ENCODE data around the gene TCF20. TPM values are rescaled to one million over a fixed set of nuclear protein-coding genes. Genes with fewer than 3 reads are reported as not detected.
A peak's percentile ranks its signal among the peaks of the same experiment; 100 is the strongest.

TCF20 gene
- total RNA-seq, 3 donors from 2014 or later: 24.2 to 43.3 (median 36.1) TPM

GRCh38 chr22:42282252-42282942, 11.9 kb upstream of the TCF20 start:
- no peaks in the 10 kb centered on the region for H3K36me3 ChIP-seq
- peak overlapping the region in 1 of 3 donors; percentile 74 for H3K4me3 ChIP-seq

GRCh38 chr22:42281706-42282251, 11.3 kb upstream of the TCF20 start:
- Histone ChIP-seq H3K9me3 (no peaks in the 10 kb centered on the region), H3K36me3 (no peaks in the 10 kb centered on the region), H3K4me3 (no peak overlapping the region), H3K4me1 (peaks cover 0 to 5% of the 10 kb centered on the region in 2 donors), H3K27ac (no peak overlapping the region), H3K27me3 (peaks cover 0 to 13% of the 10 kb centered on the region in 2 donors)
- no peak for TF ChIP-seq POLR2AphosphoS5 (IDR thresholded peaks at IDR 0.05)
- TF ChIP-seq CTCF (IDR thresholded peaks at IDR 0.05): no peak
- no peak for TF ChIP-seq POLR2A (IDR thresholded peaks at IDR 0.05)
- DNase-seq (ENCODE audit: low spot score in 2 of 2): no peak
- intact Hi-C loops (cut with DNase I; ENCODE audit: low total_unique reads): no loop called here

More at GRCh38 chr22:42282252-42282942, 11.9 kb upstream of the TCF20 start:
- intact Hi-C loops (cut with DNase I; ENCODE audit: low total_unique reads): no loop called here
- peak in 1 of 2 donors; percentile 30 for DNase-seq (ENCODE audit: low spot score in 2 of 2)
- Histone ChIP-seq H3K9me3 (no peaks in the 10 kb centered on the region), H3K27ac (no peak overlapping the region), H3K4me1 (peaks cover 0 to 5% of the 10 kb centered on the region in 2 donors), H3K27me3 (peaks cover 0 to 13% of the 10 kb centered on the region in 2 donors)
- TF ChIP-seq POLR2AphosphoS5 (IDR thresholded peaks at IDR 0.05) (no peak), CTCF (IDR thresholded peaks at IDR 0.05) (no peak), POLR2A (IDR thresholded peaks at IDR 0.05) (no peak)

- peaks cover 0 to 13% of the 10 kb centered on the region in 2 donors for H3K27me3 ChIP-seq
- no peak for TF ChIP-seq POLR2AphosphoS5 (IDR thresholded peaks at IDR 0.05)
- TF ChIP-seq CTCF (IDR thresholded peaks at IDR 0.05): no peak
- no peak for TF ChIP-seq POLR2A (IDR thresholded peaks at IDR 0.05)
- H3K4me1 ChIP-seq: peaks cover 0 to 5% of the 10 kb centered on the region in 2 donors
- H3K9me3 ChIP-seq: no peaks in the 10 kb centered on the region
- intact Hi-C loops (cut with DNase I; ENCODE audit: low total_unique reads): no loop called here
- peak in 1 of 2 donors; percentile 35 for DNase-seq (ENCODE audit: low spot score in 2 of 2)
- no peak overlapping the region for H3K4me3 ChIP-seq
- no peak overlapping the region for H3K27ac ChIP-seq
- H3K36me3 ChIP-seq: no peaks in the 10 kb centered on the region
These were observed 10.8 kb upstream of the TCF20 start for GRCh38 chr22:42281284-42281683.

- Histone ChIP-seq H3K36me3 (no peaks in the 10 kb centered on the region), H3K27ac (no peak overlapping the region), H3K27me3 (peaks cover 0 to 13% of the 10 kb centered on the region in 2 donors), H3K9me3 (no peaks in the 10 kb centered on the region), H3K4me1 (peaks cover 0 to 5% of the 10 kb centered on the region in 2 donors), H3K4me3 (no peak overlapping the region)
- intact Hi-C loops (cut with DNase I; ENCODE audit: low total_unique reads): no loop called here
- peak in 1 of 2 donors; percentile 28 for DNase-seq (ENCODE audit: low spot score in 2 of 2)
- TF ChIP-seq POLR2AphosphoS5 (IDR thresholded peaks at IDR 0.05): no peak
- no peak for TF ChIP-seq CTCF (IDR thresholded peaks at IDR 0.05)
- TF ChIP-seq POLR2A (IDR thresholded peaks at IDR 0.05): no peak
These were observed 10.4 kb upstream of the TCF20 start for GRCh38 chr22:42280836-42281235.

- Histone ChIP-seq H3K4me3 (no peak overlapping the region), H3K27me3 (peaks cover 0 to 13% of the 10 kb centered on the region in 2 donors), H3K9me3 (no peaks in the 10 kb centered on the region), H3K36me3 (no peaks in the 10 kb centered on the region), H3K4me1 (peaks cover 0 to 5% of the 10 kb centered on the region in 2 donors), H3K27ac (no peak overlapping the region)
- TF ChIP-seq CTCF (IDR thresholded peaks at IDR 0.05): no peak
- TF ChIP-seq POLR2AphosphoS5 (IDR thresholded peaks at IDR 0.05): no peak
- TF ChIP-seq POLR2A (IDR thresholded peaks at IDR 0.05): no peak
- DNase-seq (ENCODE audit: low spot score in 2 of 2): no peak
- intact Hi-C loops (cut with DNase I; ENCODE audit: low total_unique reads): no loop called here
These were observed 9.7 kb upstream of the TCF20 start for GRCh38 chr22:42280140-42280539.
